ENCODE results near the gene PXMP2.

GRCh38 chr12:132673288-132674179 is 13.9 kb upstream of the PXMP2 start:
- TF ChIP-seq POLR2AphosphoS5 (IDR thresholded peaks at IDR 0.05; ENCODE audit: insufficient read depth in 1 of 2, low read depth in 1 of 2) = no peak
- TF ChIP-seq CTCF (IDR thresholded peaks at IDR 0.05) = no peak
